Activated naive CD8-positive, alpha-beta T cell treated with anti-CD3 and anti-CD28 coated beads for 36 hours (primary cell): ENCODE measurements around the gene PXYLP1. TPM values are rescaled to one million over a fixed set of nuclear protein-coding genes. Genes with fewer than 3 reads are reported as not detected.
"Not testable (repeated sequence)": the region's sequence is repeated elsewhere in the genome, so short reads cannot be mapped to it uniquely, and the experiment has no call there.

ENCODE experiments used
- DNase-seq: peaks from one replicate; pipeline ENCODE4 v3.0.0; 2021
- H3K27ac Mint-ChIP-seq: one replicate; pipeline ENCODE4 v1.8.0; 2022; ENCODE audit warnings: mild to moderate bottlenecking, moderate library complexity, mixed read lengths
- H3K27me3 Mint-ChIP-seq: one replicate; pipeline ENCODE4 v1.8.0; 2022; ENCODE audit warnings: mild to moderate bottlenecking, mixed read lengths
- H3K36me3 Mint-ChIP-seq: one replicate; pipeline ENCODE4 v1.8.0; 2021; ENCODE audit warnings: mild to moderate bottlenecking, mixed read lengths
- H3K4me1 Mint-ChIP-seq: one replicate; pipeline ENCODE4 v1.8.0; 2021; ENCODE audit warnings: mixed read lengths
- H3K4me3 Mint-ChIP-seq: one replicate; pipeline ENCODE4 v1.8.0; 2022; ENCODE audit warnings: mild to moderate bottlenecking, moderate library complexity, mixed read lengths
- H3K9me3 Mint-ChIP-seq: one replicate; pipeline ENCODE4 v1.8.0; 2022; ENCODE audit warnings: mixed read lengths
- total RNA-seq, 2 experiments: library from RNA; stranded (reverse); gene quantifications; one replicate each; pipeline ENCODE4 v1.2.3, GENCODE V29; 2021

PXYLP1 gene
- total RNA-seq, 2 experiments from 2014 or later, result 9.9 to 10.5 TPM

- H3K36me3 Mint-ChIP-seq, result peaks cover 3% of the 10 kb centered on the region
- H3K9me3 Mint-ChIP-seq, result no peaks in the 10 kb centered on the region
These were observed 48.5 kb downstream of the PXYLP1 start for GRCh38 chr3:141280086-141280485.

GRCh38 chr3:141280690-141281089 lies 49.1 kb downstream of the PXYLP1 start:
- H3K9me3 Mint-ChIP-seq, result no peaks in the 10 kb centered on the region
- peaks cover 3% of the 10 kb centered on the region for H3K36me3 Mint-ChIP-seq
- no peaks in the 10 kb centered on the region for H3K27me3 Mint-ChIP-seq
- no peak overlapping the region for H3K4me3 Mint-ChIP-seq
- peaks cover 6% of the 10 kb centered on the region for H3K4me1 Mint-ChIP-seq
- H3K27ac Mint-ChIP-seq, result no peak overlapping the region
- DNase-seq, result no peak

More at GRCh38 chr3:141280086-141280485, 48.5 kb downstream of the PXYLP1 start:
- Mint-ChIP-seq H3K4me3 (no peak overlapping the region), H3K4me1 (peaks cover 11% of the 10 kb centered on the region), H3K27ac (no peak overlapping the region), H3K27me3 (no peaks in the 10 kb centered on the region)
- no peak for DNase-seq

GRCh38 chr3:141285570-141285969 lies 53.9 kb downstream of the PXYLP1 start:
- no peaks in the 10 kb centered on the region for H3K27me3 Mint-ChIP-seq
- H3K36me3 Mint-ChIP-seq, result no peaks in the 10 kb centered on the region
- H3K27ac Mint-ChIP-seq, result no peak overlapping the region

DNA sequence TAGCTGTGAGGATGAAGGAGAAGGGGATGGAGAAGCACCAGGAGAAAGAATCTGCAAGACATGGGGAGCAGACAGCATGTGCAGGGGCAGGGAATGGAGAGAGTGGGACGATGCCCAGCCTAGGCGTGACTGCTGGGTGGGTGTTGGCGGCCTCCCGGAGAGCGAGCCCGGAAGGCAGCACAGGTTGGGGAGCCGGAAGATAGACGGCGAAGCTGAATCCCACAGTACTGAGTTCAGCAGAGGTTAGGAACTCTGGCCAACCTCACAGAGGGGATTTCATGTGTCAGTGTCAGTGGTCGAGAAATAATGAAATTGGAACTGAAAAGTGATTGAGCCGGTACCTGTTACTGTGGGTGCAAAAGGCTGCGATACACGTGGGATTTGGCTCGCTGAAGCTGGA lies 55.2 kb downstream of the PXYLP1 start:
- H3K36me3 Mint-ChIP-seq, result no peaks in the 10 kb centered on the region
- H3K27me3 Mint-ChIP-seq, result no peaks in the 10 kb centered on the region
- H3K9me3 Mint-ChIP-seq, result no peaks in the 10 kb centered on the region
- H3K27ac Mint-ChIP-seq, result no peak overlapping the region
- H3K4me3 Mint-ChIP-seq, result no peak overlapping the region
- DNase-seq, result no peak
- H3K4me1 Mint-ChIP-seq, result no peaks in the 10 kb centered on the region

More at GRCh38 chr3:141285570-141285969, 53.9 kb downstream of the PXYLP1 start:
- DNase-seq, result no peak
- H3K4me3 Mint-ChIP-seq, result no peak overlapping the region
- H3K9me3 Mint-ChIP-seq, result no peaks in the 10 kb centered on the region
- no peaks in the 10 kb centered on the region for H3K4me1 Mint-ChIP-seq

DNA sequence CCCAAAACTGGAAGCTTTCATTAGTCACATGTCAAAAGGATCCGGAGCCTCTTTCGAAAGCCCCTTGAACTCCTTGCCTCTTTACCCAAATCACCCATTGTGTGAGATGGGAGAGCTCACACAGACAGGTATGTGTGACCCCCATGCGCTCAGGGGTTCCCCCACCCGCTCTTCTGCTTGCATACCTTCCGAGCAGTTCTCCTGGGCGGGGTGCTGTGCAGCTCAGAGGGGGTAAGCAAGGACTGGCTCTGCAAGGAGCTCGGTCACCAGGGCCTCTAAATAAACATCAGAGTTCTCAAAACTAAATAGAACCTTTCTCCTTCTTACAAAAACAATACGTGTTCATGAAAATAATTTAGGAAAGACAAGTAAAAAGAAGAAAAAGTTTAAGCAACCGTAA lies 55.7 kb downstream of the PXYLP1 start:
- Mint-ChIP-seq H3K4me1 (no peaks in the 10 kb centered on the region), H3K9me3 (no peaks in the 10 kb centered on the region), H3K36me3 (peaks cover 1% of the 10 kb centered on the region), H3K27me3 (no peaks in the 10 kb centered on the region), H3K4me3 (no peak overlapping the region), H3K27ac (no peak overlapping the region)
- no peak for DNase-seq

DNA sequence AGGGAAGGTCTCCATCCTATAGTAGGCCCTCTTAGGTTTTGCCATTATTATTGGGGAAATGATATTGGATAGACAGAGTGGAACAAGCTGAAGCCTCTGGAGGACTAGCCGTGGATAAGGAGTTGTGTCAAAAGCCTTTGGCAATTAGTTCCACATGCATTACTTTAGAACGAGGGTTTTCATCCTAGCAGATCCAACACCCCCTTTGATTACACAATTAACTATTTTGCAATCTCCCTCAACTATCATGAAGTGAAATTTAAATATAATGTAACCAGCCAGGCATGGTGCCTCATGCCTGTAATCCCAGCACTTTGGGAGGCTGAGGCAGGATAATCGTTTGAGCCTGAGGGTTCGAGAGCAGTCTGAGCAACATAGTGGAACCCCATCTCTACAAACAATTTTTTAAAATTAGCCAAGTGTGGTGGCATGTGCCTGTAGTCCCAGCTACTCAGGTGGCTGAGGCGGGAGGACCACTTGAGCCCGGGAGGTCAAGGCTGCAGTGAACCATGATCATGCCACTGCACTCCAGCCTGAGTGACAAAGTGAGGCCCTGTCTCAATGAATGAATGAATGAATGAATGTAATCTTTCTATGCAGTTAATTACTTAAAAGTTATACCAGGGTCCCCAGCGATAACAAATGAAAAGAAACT lies 56.8 kb downstream of the PXYLP1 start:
- no peak for DNase-seq
- Mint-ChIP-seq H3K27me3 (no peaks in the 10 kb centered on the region), H3K9me3 (no peaks in the 10 kb centered on the region), H3K36me3 (peaks cover 10% of the 10 kb centered on the region), H3K27ac (no peak overlapping the region), H3K4me3 (no peak overlapping the region), H3K4me1 (peaks cover 3% of the 10 kb centered on the region)

DNA sequence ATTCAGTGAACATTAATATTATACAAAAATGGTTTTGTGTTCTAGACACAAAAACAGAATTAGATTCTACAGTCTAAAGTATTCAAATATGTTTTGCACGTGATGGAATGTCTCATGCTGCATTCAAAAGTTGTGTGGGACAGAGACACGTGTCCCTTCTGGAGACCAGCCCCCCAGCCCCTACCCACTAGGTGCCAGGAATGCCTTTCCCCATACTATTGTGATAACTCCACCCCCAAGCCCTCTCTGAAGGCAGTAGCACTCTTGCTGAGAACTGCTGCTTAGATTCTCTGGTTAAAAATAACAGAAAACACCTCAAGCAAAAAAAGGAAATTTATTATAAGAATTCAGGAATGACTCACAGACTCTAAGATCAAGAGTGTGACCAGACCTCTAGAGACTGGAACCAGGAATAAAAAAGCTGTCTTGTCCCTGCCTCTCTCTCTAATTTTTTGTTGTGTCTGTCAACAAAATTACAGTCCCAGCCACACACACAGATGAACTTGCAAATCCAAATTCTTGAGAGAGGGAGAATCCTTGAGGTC lies 57.7 kb downstream of the PXYLP1 start:
- Mint-ChIP-seq H3K27me3 (no peaks in the 10 kb centered on the region), H3K4me3 (no peak overlapping the region), H3K9me3 (no peaks in the 10 kb centered on the region), H3K36me3 (peaks cover 10% of the 10 kb centered on the region), H3K4me1 (peaks cover 8% of the 10 kb centered on the region), H3K27ac (no peak overlapping the region)
- DNase-seq, result no peak

GRCh38 chr3:141291559-141292355 lies 60.1 kb downstream of the PXYLP1 start:
- DNase-seq, result no peak
- H3K9me3 Mint-ChIP-seq, result no peaks in the 10 kb centered on the region
- peaks cover 14% of the 10 kb centered on the region for H3K4me1 Mint-ChIP-seq
- no peak overlapping the region for H3K27ac Mint-ChIP-seq
- H3K4me3 Mint-ChIP-seq, result no peak overlapping the region
- peaks cover 13% of the 10 kb centered on the region for H3K36me3 Mint-ChIP-seq
- no peaks in the 10 kb centered on the region for H3K27me3 Mint-ChIP-seq

DNA sequence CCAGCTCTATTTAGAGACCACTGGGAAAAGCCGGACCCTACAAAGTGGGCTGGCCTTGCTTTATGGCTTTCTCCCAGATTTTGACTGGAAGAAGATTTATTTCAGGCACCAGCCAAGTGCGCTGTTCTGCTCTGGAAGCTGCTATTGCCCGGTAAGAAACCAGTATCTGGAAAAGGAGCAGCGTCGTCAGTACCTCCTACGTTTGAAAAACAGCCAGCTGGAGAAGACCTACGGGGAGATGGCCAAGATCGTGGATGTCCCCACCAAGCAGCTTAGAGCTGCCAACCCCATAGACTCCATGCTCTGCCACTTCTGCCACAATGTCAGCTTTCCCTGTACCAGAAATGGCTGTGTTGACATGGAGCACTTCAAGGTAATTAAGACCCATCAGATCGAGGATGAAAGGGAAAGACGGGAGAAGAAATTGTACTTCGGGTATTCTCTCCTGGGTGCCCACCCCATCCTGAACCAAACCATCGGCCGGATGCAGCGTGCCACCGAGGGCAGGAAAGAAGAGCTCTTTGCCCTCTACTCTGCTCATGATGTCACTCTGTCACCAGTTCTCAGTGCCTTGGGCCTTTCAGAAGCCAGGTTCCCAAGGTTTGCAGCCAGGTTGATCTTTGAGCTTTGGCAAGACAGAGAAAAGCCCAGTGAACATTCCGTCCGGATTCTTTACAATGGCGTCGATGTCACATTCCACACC lies 60.9 kb downstream of the PXYLP1 start:
- Mint-ChIP-seq H3K9me3 (no peaks in the 10 kb centered on the region), H3K4me3 (no peak overlapping the region), H3K36me3 (peaks cover 15% of the 10 kb centered on the region), H3K27ac (peak overlapping the region; percentile 31), H3K27me3 (no peaks in the 10 kb centered on the region), H3K4me1 (peaks cover 14% of the 10 kb centered on the region)
- DNase-seq, result no peak

DNA sequence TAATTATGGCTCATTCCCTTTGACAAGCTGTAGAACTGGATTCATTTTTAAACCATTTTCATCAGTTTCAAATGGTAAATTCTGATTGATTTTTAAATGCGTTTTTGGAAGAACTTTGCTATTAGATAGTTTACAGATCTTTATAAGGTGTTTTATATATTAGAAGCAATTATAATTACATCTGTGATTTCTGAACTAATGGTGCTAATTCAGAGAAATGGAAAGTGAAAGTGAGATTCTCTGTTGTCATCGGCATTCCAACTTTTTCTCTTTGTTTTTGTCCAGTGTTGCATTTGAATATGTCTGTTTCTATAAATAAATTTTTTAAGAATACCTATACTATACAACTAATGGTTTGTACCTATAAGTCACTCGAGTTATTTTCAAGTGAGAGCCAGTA lies 62.7 kb downstream of the PXYLP1 start:
- peak overlapping the region; percentile 11 for H3K4me3 Mint-ChIP-seq
- peaks cover 24% of the 10 kb centered on the region for H3K36me3 Mint-ChIP-seq
- no peak for DNase-seq
- H3K4me1 Mint-ChIP-seq, result peaks cover 15% of the 10 kb centered on the region
- H3K27me3 Mint-ChIP-seq, result no peaks in the 10 kb centered on the region
- H3K9me3 Mint-ChIP-seq, result peaks cover 6% of the 10 kb centered on the region
- H3K27ac Mint-ChIP-seq, result peak overlapping the region; percentile 69

- H3K4me1 Mint-ChIP-seq, result peaks cover 17% of the 10 kb centered on the region
- peak overlapping the region; percentile 69 for H3K27ac Mint-ChIP-seq
- DNase-seq, result no peak
- peak overlapping the region; percentile 27 for H3K4me3 Mint-ChIP-seq
- peaks cover 8% of the 10 kb centered on the region for H3K9me3 Mint-ChIP-seq
- peaks cover 26% of the 10 kb centered on the region for H3K36me3 Mint-ChIP-seq
- no peaks in the 10 kb centered on the region for H3K27me3 Mint-ChIP-seq
These were observed 63.2 kb downstream of the PXYLP1 start for GRCh38 chr3:141294848-141295247.

DNA sequence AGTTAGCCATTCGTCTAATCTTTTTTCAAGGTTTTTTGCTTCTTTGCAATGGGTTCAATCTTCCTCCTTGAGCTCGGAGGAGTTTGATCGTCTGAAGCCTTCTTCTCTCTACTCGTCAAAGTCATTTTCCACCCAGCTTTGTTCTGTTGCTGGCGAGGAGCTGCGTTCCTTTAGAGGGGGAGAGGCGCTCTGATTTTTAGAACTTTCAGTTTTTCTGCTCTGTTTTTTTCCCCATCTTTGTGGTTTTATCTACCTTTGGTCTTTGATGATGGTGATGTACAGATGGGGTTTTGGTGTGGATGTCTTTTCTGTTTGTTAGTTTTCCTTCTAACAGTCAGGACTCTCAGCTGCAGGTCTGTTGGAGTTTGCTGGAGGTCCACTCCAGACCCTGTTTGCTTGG lies 68.8 kb downstream of the PXYLP1 start:
- Mint-ChIP-seq H3K36me3 (peaks cover 22% of the 10 kb centered on the region), H3K27ac (peak overlapping the region; percentile 46)

DNA sequence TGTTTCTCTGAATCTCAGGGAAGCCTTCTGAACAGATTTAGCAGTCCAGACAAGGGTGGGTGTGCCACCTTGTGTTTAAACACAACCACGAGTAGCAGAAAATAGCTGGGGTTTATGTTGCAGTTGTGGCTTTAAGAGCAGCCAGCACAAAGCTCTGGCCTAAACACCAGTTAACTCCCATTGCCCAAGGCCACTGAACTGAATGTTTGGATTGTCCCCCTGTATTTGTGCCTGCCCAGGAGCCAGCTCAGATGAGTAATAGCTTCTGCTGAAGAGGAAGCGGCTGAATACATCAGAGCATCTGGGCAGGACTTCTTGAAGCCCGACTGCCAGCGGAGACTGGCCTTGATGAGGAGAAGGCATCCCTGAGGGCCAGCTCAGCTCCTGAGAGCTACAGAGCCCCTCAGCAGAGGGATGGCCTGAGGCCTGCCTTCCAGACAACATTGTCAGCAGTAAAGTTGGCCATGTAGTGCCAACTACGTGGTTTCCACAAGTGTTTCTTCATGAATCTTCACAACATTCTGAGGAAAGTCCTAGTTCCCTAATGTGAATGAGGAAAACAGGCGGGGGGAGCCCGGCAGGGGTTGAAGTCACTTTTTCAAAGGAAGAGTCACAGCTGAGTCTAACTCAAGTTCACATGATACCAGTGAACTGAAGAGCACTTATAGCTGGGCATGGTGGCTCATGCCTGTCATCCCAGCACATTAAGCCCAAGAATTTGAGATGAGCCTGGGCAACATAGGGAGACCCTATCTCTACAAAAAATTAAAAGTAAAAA lies 70.9 kb downstream of the PXYLP1 start:
- peaks cover 8% of the 10 kb centered on the region for H3K9me3 Mint-ChIP-seq
- H3K36me3 Mint-ChIP-seq, result peaks cover 16% of the 10 kb centered on the region
- no peak for DNase-seq
- no peak overlapping the region for H3K4me3 Mint-ChIP-seq
- H3K27ac Mint-ChIP-seq, result no peak overlapping the region
- peaks cover 37% of the 10 kb centered on the region for H3K4me1 Mint-ChIP-seq
- H3K27me3 Mint-ChIP-seq, result no peaks in the 10 kb centered on the region

More for the DNA sequence above, 68.8 kb downstream of the PXYLP1 start:
- DNase-seq, H3K9me3 Mint-ChIP-seq, H3K27me3 Mint-ChIP-seq: not testable (repeated sequence)
- Mint-ChIP-seq H3K4me3 (peak overlapping the region; percentile 45), H3K4me1 (peaks cover 24% of the 10 kb centered on the region)

DNA sequence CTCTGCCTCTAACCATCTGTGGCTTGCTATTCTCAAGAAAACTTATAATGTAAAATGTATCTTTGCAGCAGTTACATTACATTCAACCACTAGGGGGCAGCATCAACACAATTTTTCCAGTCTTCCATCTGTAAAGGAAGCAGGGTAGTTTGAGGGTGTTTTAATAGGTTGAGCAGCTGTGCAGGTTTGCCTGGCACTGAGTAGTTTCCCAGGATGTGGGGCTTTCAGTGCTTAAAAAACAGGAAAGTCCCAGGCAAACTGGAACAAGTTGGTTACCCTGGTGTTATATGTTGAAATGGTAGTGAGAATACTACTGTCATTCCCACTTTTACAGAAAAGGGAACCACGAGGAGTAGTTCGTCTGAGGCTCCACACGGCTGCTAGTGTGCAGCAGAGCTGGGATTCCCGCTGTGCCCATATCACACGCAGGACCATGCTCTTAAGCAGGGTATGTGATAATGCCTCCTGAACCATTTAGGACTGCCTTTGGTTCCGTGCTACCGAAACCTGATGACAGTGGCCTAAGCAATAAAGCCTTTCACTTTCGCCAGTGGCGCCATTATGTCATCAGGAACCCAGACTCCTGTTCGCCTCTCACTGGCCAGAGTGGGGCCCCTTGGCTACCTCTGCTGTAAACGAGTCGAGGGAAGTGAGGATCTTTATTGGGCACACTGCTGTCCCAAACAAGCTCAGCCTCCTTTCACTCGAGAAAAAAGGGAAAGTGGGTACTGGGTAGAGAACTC lies 72.0 kb downstream of the PXYLP1 start:
- Mint-ChIP-seq H3K36me3 (peaks cover 12% of the 10 kb centered on the region), H3K27ac (no peak overlapping the region), H3K4me1 (peaks cover 46% of the 10 kb centered on the region), H3K9me3 (peaks cover 7% of the 10 kb centered on the region), H3K27me3 (no peaks in the 10 kb centered on the region), H3K4me3 (no peak overlapping the region)
- DNase-seq, result peak; percentile 47
